Measurements from ENCODE around the gene MACROD2. TPM values are rescaled to one million over a fixed set of nuclear protein-coding genes. Genes with fewer than 3 reads are reported as not detected.

The MACROD2 gene
- total RNA-seq, 2 donors from 2014 or later, result not detected

DNA sequence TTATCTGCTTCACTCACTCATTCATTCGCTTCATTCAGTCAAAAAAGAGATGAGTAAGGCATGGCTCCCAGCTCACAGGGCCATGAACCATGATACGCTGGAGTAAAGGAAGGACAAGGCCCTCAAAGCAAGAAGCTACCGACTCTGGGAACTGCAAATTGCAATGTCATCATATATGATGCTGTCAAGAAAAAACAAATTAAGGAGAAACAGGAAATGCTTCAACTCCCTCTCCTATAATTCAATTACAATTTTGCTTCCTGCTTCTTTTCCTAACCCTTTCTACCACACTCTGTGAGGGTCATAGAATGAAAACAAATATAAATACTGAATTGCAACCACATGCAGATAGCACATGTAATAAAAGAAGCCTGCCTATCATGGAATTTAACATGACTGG, 1067.8 kb downstream of the MACROD2 start:
- Mint-ChIP-seq H3K27ac (no peak overlapping the region), H3K4me3 (no peak overlapping the region), H3K27me3 (no peaks in the 10 kb centered on the region), H3K4me1 (no peaks in the 10 kb centered on the region), H3K9me3 (peaks cover 22% of the 10 kb centered on the region), H3K36me3 (ENCODE audit: low read depth) (no peaks in the 10 kb centered on the region)
- no peak for ATAC-seq (replicated peaks)

DNA sequence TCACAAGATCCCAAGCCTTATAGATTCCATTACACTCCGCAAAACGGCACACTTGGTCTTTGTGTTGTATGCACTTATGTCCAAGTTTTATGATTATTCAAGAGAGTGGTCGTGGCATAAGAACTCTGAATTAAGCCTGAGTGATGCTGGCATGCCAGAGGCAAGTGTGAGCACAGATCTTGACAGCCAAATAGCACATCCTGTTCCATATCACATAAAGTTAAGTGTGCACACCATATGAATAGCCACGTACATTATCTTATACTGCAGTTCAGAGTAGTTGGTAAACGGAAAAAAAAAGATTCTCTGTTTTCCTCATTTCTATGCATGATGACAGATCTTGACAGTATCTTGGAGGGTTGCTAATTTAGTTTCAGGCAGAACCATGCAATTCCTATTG, 1069.4 kb downstream of the MACROD2 start:
- Mint-ChIP-seq H3K27me3 (no peaks in the 10 kb centered on the region), H3K9me3 (peaks cover 27% of the 10 kb centered on the region), H3K4me1 (no peaks in the 10 kb centered on the region), H3K27ac (no peak overlapping the region), H3K36me3 (ENCODE audit: low read depth) (no peaks in the 10 kb centered on the region), H3K4me3 (no peak overlapping the region)
- no peak for ATAC-seq (replicated peaks)

- no peaks in the 10 kb centered on the region for H3K4me1 Mint-ChIP-seq
- H3K27me3 Mint-ChIP-seq, result no peaks in the 10 kb centered on the region
- no peak overlapping the region for H3K27ac Mint-ChIP-seq
- no peak overlapping the region for H3K4me3 Mint-ChIP-seq
- H3K9me3 Mint-ChIP-seq, result peaks cover 22% of the 10 kb centered on the region
- ATAC-seq (replicated peaks), result no peak
- H3K36me3 Mint-ChIP-seq (ENCODE audit: low read depth), result no peaks in the 10 kb centered on the region
Measured at GRCh38 chr20:15065794-15066193, 1070.5 kb downstream of the MACROD2 start.

DNA sequence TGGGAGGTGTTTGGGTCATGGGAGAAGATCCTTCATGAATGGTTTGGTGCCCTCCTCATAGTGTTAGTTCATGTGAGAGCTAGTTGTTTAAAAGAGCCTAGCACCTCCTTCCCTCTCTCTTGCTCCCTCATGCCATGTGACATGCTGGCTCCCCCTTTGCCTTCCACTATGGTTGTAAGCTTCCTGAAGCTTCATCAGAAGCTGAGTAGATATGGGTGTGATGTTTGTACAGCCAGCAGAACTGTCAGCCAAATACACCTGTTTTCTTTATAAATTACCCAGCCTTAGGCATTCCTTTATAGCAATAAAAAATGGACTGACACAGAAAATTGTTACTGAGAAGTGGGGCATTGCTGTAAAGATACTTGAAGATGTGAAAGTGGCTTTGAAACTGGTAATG, 1073.2 kb downstream of the MACROD2 start:
- H3K4me1 Mint-ChIP-seq, result no peaks in the 10 kb centered on the region
- ATAC-seq (replicated peaks), result no peak
- H3K36me3 Mint-ChIP-seq (ENCODE audit: low read depth), result no peaks in the 10 kb centered on the region
- no peaks in the 10 kb centered on the region for H3K27me3 Mint-ChIP-seq
- no peak overlapping the region for H3K4me3 Mint-ChIP-seq
- no peak overlapping the region for H3K27ac Mint-ChIP-seq
- H3K9me3 Mint-ChIP-seq, result peaks cover 13% of the 10 kb centered on the region

GRCh38 chr20:15069355-15069754, 1074.0 kb downstream of the MACROD2 start:
- ATAC-seq (replicated peaks), result no peak
- Mint-ChIP-seq H3K4me3 (no peak overlapping the region), H3K4me1 (no peaks in the 10 kb centered on the region), H3K9me3 (peaks cover 13% of the 10 kb centered on the region), H3K36me3 (ENCODE audit: low read depth) (no peaks in the 10 kb centered on the region), H3K27ac (no peak overlapping the region), H3K27me3 (no peaks in the 10 kb centered on the region)

DNA sequence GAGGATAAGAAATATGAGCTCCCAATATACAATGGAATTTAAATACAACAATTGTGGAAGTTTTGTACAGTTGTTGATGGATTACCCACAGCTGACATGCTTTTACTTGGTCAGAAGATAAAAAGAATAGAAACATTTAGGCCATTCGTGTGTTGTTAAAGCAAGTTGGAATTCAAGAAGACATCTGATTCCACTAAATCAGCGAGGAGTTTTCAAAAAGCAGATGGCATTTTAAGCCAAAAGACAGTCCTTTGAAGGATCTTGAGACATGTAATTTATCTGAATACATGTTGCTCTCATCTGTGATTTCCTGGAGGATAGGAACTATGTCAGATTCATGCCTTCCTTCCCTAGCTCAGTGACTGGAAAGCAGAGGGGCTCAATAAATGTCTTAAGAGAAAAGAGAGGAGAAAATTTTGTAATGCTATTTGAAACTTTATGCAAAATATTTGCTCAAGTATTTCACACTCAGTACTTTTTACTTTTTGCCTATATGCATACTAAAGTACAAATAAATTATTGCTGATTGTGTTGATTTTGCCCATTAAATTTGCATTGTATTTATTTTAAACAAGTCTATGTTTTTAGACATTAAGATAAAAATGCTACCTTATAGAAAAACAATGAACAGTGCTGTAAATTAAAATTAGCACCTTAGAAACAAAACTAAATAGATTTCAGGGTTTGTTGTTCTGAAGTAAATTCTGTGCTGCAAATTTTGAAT, 1075.9 kb downstream of the MACROD2 start:
- H3K27ac Mint-ChIP-seq, result no peak overlapping the region
- no peaks in the 10 kb centered on the region for H3K4me1 Mint-ChIP-seq
- peaks cover 12% of the 10 kb centered on the region for H3K9me3 Mint-ChIP-seq
- ATAC-seq (replicated peaks), result no peak
- H3K27me3 Mint-ChIP-seq, result no peaks in the 10 kb centered on the region
- H3K36me3 Mint-ChIP-seq (ENCODE audit: low read depth), result no peaks in the 10 kb centered on the region
- H3K4me3 Mint-ChIP-seq, result no peak overlapping the region

- Mint-ChIP-seq H3K9me3 (peaks cover 12% of the 10 kb centered on the region), H3K27ac (no peak overlapping the region), H3K4me3 (no peak overlapping the region), H3K27me3 (no peaks in the 10 kb centered on the region), H3K4me1 (no peaks in the 10 kb centered on the region), H3K36me3 (ENCODE audit: low read depth) (no peaks in the 10 kb centered on the region)
- ATAC-seq (replicated peaks), result no peak
Measured at GRCh38 chr20:15072316-15072715, 1077.0 kb downstream of the MACROD2 start.

GRCh38 chr20:15075586-15075985, 1080.3 kb downstream of the MACROD2 start:
- no peaks in the 10 kb centered on the region for H3K36me3 Mint-ChIP-seq (ENCODE audit: low read depth)
- H3K27ac Mint-ChIP-seq, result no peak overlapping the region
- H3K27me3 Mint-ChIP-seq, result no peaks in the 10 kb centered on the region
- no peaks in the 10 kb centered on the region for H3K4me1 Mint-ChIP-seq
- peaks cover 5% of the 10 kb centered on the region for H3K9me3 Mint-ChIP-seq
- no peak for ATAC-seq (replicated peaks)
- no peak overlapping the region for H3K4me3 Mint-ChIP-seq

- Mint-ChIP-seq H3K27me3 (no peaks in the 10 kb centered on the region), H3K4me1 (no peaks in the 10 kb centered on the region), H3K9me3 (peaks cover 5% of the 10 kb centered on the region), H3K27ac (no peak overlapping the region), H3K4me3 (no peak overlapping the region), H3K36me3 (ENCODE audit: low read depth) (no peaks in the 10 kb centered on the region)
- no peak for ATAC-seq (replicated peaks)
Measured at GRCh38 chr20:15076785-15077184, 1081.5 kb downstream of the MACROD2 start.

GRCh38 chr20:15077733-15078250, 1082.5 kb downstream of the MACROD2 start:
- no peak overlapping the region for H3K4me3 Mint-ChIP-seq

DNA sequence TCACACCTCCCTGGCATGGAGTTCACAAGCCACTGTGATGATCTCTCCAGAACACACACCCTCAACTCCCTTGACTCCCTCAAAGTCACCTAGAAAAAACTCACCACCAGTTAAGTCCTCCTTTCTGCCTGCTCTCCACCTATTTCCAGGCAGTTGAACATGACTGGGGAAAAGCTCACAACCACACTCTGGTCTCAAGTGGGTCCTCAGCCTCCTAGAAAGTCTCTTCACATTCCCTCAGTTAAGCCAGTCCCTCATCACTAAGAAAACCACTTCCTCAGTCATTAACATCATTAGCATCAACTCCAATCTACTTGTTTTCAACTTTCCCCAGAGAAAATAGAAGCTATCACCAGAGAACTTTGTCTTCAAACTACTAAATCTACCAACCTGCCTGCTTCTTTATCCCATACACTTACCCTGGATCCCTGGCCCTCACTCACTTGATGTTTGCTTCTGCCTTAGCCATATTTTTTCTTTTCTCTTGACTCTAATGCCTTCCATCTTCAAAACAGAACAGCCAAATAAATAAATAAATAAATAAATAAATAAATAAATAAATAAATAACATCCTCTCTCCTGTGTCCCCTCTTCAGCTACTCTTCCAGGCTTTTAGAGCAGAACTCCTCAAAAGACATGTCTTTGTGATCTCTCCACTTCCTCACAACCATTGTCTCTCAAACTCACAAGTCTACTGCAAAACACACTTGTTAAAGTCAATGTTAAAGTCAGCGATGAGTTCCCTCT, 1084.5 kb downstream of the MACROD2 start:
- peaks cover 3% of the 10 kb centered on the region for H3K9me3 Mint-ChIP-seq
- no peaks in the 10 kb centered on the region for H3K36me3 Mint-ChIP-seq (ENCODE audit: low read depth)
- no peak overlapping the region for H3K4me3 Mint-ChIP-seq
- no peaks in the 10 kb centered on the region for H3K4me1 Mint-ChIP-seq
- no peak for ATAC-seq (replicated peaks)
- H3K27ac Mint-ChIP-seq, result no peak overlapping the region
- no peaks in the 10 kb centered on the region for H3K27me3 Mint-ChIP-seq

More at GRCh38 chr20:15077733-15078250, 1082.5 kb downstream of the MACROD2 start:
- ATAC-seq (replicated peaks), result no peak
- Mint-ChIP-seq H3K27me3 (no peaks in the 10 kb centered on the region), H3K36me3 (ENCODE audit: low read depth) (no peaks in the 10 kb centered on the region), H3K4me1 (no peaks in the 10 kb centered on the region), H3K9me3 (peaks cover 8% of the 10 kb centered on the region), H3K27ac (no peak overlapping the region)

GRCh38 chr20:15081261-15081660, 1085.9 kb downstream of the MACROD2 start:
- no peak overlapping the region for H3K4me3 Mint-ChIP-seq
- H3K27ac Mint-ChIP-seq, result no peak overlapping the region
- no peaks in the 10 kb centered on the region for H3K27me3 Mint-ChIP-seq
- ATAC-seq (replicated peaks), result no peak
- H3K4me1 Mint-ChIP-seq, result no peaks in the 10 kb centered on the region
- H3K9me3 Mint-ChIP-seq, result peaks cover 3% of the 10 kb centered on the region
- no peaks in the 10 kb centered on the region for H3K36me3 Mint-ChIP-seq (ENCODE audit: low read depth)

DNA sequence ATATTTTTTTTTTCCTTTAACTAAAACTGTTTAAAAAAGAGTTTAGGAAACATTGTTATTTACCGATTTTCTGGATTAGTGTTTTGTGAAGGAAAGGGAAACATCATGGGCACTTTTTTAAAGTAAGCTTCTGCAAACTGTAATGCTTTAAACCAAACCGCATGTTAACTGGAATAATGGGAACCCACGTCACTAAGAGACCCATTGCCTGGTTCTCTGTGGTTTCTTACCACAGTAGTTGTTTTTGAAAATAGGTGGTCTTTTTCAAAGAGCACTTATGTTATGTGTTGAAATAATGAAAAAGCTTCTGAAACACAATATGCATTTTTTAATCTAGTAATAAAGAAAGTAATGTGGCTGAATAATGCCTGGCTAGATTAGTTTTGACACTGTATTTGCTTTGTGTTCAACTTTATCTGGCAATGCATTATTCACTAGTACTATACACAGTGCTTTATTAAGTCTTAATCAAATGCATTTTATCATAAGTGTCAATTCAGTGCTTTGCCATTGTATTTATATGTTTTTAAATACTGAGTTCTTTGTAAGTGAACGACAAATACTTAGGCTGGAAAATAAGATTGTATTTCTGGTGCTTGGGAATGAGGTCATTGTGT, 1096.2 kb downstream of the MACROD2 start:
- Mint-ChIP-seq H3K4me1 (no peaks in the 10 kb centered on the region), H3K27ac (no peak overlapping the region), H3K4me3 (no peak overlapping the region), H3K27me3 (no peaks in the 10 kb centered on the region), H3K9me3 (peaks cover 5% of the 10 kb centered on the region), H3K36me3 (ENCODE audit: low read depth) (no peaks in the 10 kb centered on the region)
- ATAC-seq (replicated peaks), result no peak

GRCh38 chr20:15098351-15098750, 1103.0 kb downstream of the MACROD2 start:
- H3K4me3 Mint-ChIP-seq, result no peak overlapping the region
- ATAC-seq (replicated peaks), result no peak
- no peaks in the 10 kb centered on the region for H3K36me3 Mint-ChIP-seq (ENCODE audit: low read depth)
- no peaks in the 10 kb centered on the region for H3K27me3 Mint-ChIP-seq
- no peak overlapping the region for H3K27ac Mint-ChIP-seq
- H3K4me1 Mint-ChIP-seq, result no peaks in the 10 kb centered on the region
- H3K9me3 Mint-ChIP-seq, result peaks cover 13% of the 10 kb centered on the region

- no peak overlapping the region for H3K27ac Mint-ChIP-seq
- H3K36me3 Mint-ChIP-seq (ENCODE audit: low read depth), result no peaks in the 10 kb centered on the region
- H3K4me3 Mint-ChIP-seq, result no peak overlapping the region
- no peaks in the 10 kb centered on the region for H3K4me1 Mint-ChIP-seq
- H3K9me3 Mint-ChIP-seq, result peaks cover 19% of the 10 kb centered on the region
- ATAC-seq (replicated peaks), result no peak
- no peaks in the 10 kb centered on the region for H3K27me3 Mint-ChIP-seq
Measured at GRCh38 chr20:15099130-15099529, 1103.8 kb downstream of the MACROD2 start.
